ENCODE results near the gene TBC1D20. TPM values are rescaled to one million over a fixed set of nuclear protein-coding genes. Genes with fewer than 3 reads are reported as not detected.

The TBC1D20 gene
- total RNA-seq, 3 donors from 2014 or later (not counting 1 experiment from before 2014, with no cell fraction given) = 32.5 to 47.6 (median 44.2) TPM

GRCh38 chr20:428658-429200, 33.6 kb downstream of the TBC1D20 start:
- no peak overlapping the region for H3K27ac Mint-ChIP-seq
- no peak overlapping the region for H3K4me3 ChIP-seq (ENCODE audit: low read length)
- no peaks in the 10 kb centered on the region for H3K9me3 Mint-ChIP-seq
- no peak for ATAC-seq
- intact Hi-C loops (cut with micrococcal nuclease) = no loop called here
- H3K27me3 ChIP-seq (ENCODE audit: control insufficient read depth, insufficient read depth, low read length) = no peaks in the 10 kb centered on the region
- no peaks in the 10 kb centered on the region for H3K27me3 Mint-ChIP-seq (ENCODE audit: low read depth in 2 of 2)
- 96% methylated on average over 14 of the region's 14 CpGs for WGBS (ENCODE audit: insufficient coverage)
- no peak overlapping the region for H3K4me3 Mint-ChIP-seq
- H3K4me1 Mint-ChIP-seq = peaks cover 16 to 27% of the 10 kb centered on the region in 2 donors
- peaks cover 18% of the 10 kb centered on the region for H3K4me1 ChIP-seq (ENCODE audit: control insufficient read depth, insufficient read depth, low read length)
- H3K27ac ChIP-seq (ENCODE audit: low read length) = no peak overlapping the region
- H3K36me3 ChIP-seq (ENCODE audit: control insufficient read depth, insufficient read depth, low read length) = peaks cover 53% of the 10 kb centered on the region
- no peak for TF ChIP-seq CTCF (IDR thresholded peaks at IDR 0.05)
- H3K9me3 ChIP-seq (ENCODE audit: control insufficient read depth, insufficient read depth, low read length) = no peaks in the 10 kb centered on the region
- H3K36me3 Mint-ChIP-seq = no peaks in the 10 kb centered on the region
- no peak for DNase-seq

GRCh38 chr20:427849-428657, 34.3 kb downstream of the TBC1D20 start:
- intact Hi-C loops (cut with micrococcal nuclease) = no loop called here
- H3K9me3 Mint-ChIP-seq = no peaks in the 10 kb centered on the region
- no peaks in the 10 kb centered on the region for H3K9me3 ChIP-seq (ENCODE audit: control insufficient read depth, insufficient read depth, low read length)
- 97% methylated on average over 14 of the region's 14 CpGs for WGBS (ENCODE audit: insufficient coverage)
- TF ChIP-seq CTCF (IDR thresholded peaks at IDR 0.05) = no peak
- no peaks in the 10 kb centered on the region for H3K27me3 Mint-ChIP-seq (ENCODE audit: low read depth in 2 of 2)
- no peak for DNase-seq
- peaks cover 9 to 20% of the 10 kb centered on the region in 2 donors for H3K4me1 Mint-ChIP-seq
- H3K36me3 ChIP-seq (ENCODE audit: control insufficient read depth, insufficient read depth, low read length) = peaks cover 58% of the 10 kb centered on the region
- no peaks in the 10 kb centered on the region for H3K36me3 Mint-ChIP-seq
- no peak overlapping the region for H3K4me3 ChIP-seq (ENCODE audit: low read length)
- ATAC-seq = no peak
- no peaks in the 10 kb centered on the region for H3K27me3 ChIP-seq (ENCODE audit: control insufficient read depth, insufficient read depth, low read length)
- H3K27ac Mint-ChIP-seq = peak overlapping the region in 1 of 2 donors; percentile 11
- H3K27ac ChIP-seq (ENCODE audit: low read length) = no peak overlapping the region
- H3K4me3 Mint-ChIP-seq = no peak overlapping the region
- H3K4me1 ChIP-seq (ENCODE audit: control insufficient read depth, insufficient read depth, low read length) = peaks cover 11% of the 10 kb centered on the region

- peaks cover 63% of the 10 kb centered on the region for H3K36me3 ChIP-seq (ENCODE audit: control insufficient read depth, insufficient read depth, low read length)
- no peak for DNase-seq
- Mint-ChIP-seq H3K27me3 (ENCODE audit: low read depth in 2 of 2) (no peaks in the 10 kb centered on the region), H3K4me3 (no peak overlapping the region), H3K9me3 (no peaks in the 10 kb centered on the region), H3K36me3 (no peaks in the 10 kb centered on the region), H3K27ac (peak overlapping the region in 1 of 2 donors; percentile 11), H3K4me1 (peaks cover 6 to 14% of the 10 kb centered on the region in 2 donors)
- no peak for TF ChIP-seq CTCF (IDR thresholded peaks at IDR 0.05)
- H3K4me3 ChIP-seq (ENCODE audit: low read length) = no peak overlapping the region
- peaks cover 5% of the 10 kb centered on the region for H3K4me1 ChIP-seq (ENCODE audit: control insufficient read depth, insufficient read depth, low read length)
- WGBS (ENCODE audit: insufficient coverage) = 95% methylated on average over 4 of the region's 4 CpGs
- no peak for ATAC-seq
- no peaks in the 10 kb centered on the region for H3K9me3 ChIP-seq (ENCODE audit: control insufficient read depth, insufficient read depth, low read length)
- intact Hi-C loops (cut with micrococcal nuclease) = no loop called here
- H3K27me3 ChIP-seq (ENCODE audit: control insufficient read depth, insufficient read depth, low read length) = no peaks in the 10 kb centered on the region
- no peak overlapping the region for H3K27ac ChIP-seq (ENCODE audit: low read length)
Measured at GRCh38 chr20:427401-427800, 34.9 kb downstream of the TBC1D20 start.

All from natural killer cell (primary cell).